ENCODE measurements around the gene EFNA3.

EFNA3 gene, protein sequence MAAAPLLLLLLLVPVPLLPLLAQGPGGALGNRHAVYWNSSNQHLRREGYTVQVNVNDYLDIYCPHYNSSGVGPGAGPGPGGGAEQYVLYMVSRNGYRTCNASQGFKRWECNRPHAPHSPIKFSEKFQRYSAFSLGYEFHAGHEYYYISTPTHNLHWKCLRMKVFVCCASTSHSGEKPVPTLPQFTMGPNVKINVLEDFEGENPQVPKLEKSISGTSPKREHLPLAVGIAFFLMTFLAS

DNA sequence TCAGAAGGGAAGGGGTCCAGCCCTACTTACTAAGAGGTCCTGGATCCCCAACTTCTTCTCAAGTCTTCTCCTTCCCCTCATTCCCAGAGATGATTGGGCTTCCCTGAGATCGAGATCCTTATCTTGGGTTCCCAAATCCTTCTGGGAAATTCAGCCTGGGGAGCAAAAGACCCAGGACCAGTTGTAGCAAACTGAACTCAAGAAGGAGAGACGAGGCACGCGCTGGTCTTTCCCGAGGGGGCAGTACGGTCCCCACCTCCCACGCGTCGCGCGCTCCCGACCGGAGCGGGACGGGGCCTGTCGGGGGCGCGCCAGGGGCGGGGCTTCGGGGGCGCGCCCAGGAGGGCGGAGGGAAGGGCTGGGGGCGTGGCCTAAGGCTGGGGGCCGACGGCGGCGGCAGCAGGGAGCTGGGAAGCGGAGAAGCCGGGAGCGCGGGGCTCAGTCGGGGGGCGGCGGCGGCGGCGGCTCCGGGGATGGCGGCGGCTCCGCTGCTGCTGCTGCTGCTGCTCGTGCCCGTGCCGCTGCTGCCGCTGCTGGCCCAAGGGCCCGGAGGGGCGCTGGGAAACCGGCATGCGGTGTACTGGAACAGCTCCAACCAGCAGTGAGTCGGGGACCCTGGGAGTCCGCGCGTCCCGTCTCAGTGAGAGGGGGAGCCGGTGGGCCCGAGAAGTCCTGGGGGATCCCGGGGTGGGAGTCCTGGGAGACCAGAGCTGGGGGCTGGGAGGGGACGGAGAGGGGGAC, at the start of gene EFNA3:
Gene EFNA3, plus strand, starts transcription at position 369 of the 741 bp plus-strand sequence. Its CDS starts 105 bp downstream, at position 474.
- peak; percentile 66 for DNase-seq (ENCODE audit: low read depth)

DNA sequence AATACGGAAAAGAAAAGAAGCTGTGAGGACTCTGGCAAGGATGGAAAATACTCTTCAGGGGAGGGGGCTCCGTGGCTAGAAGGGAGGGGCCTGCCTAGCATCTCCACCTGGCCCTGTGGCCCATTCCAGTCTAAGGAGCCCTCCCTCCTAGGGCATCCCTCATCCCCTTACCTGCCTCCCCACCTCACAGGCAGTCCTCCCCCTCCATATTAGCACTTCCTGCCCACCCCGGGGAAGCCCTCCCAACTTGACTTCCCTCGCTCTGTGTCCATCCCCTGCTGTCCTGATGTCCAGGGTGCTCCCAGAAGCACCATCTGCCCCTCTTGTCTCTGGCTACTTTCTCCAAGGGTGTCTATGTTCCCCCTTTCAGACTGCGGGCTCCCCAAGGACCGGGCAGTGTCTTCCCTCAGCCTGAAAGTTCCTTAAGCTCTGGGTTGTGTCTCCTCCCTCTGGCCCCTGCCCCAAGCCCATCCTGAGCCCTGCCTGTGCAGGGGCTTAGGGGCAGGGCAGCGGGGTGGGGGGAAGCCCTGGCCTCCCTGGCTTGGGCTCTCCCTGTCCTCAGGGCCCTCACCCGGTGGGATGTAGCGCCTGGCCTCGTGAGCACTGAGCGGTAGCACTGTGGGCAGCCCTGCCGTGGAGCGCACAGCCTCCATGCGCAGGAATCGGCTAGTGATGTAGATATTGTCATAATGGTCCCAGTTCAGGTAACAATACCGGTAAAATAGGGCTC, 49.0 kb upstream of the EFNA3 start:
- no peak for DNase-seq (ENCODE audit: low read depth)

DNA sequence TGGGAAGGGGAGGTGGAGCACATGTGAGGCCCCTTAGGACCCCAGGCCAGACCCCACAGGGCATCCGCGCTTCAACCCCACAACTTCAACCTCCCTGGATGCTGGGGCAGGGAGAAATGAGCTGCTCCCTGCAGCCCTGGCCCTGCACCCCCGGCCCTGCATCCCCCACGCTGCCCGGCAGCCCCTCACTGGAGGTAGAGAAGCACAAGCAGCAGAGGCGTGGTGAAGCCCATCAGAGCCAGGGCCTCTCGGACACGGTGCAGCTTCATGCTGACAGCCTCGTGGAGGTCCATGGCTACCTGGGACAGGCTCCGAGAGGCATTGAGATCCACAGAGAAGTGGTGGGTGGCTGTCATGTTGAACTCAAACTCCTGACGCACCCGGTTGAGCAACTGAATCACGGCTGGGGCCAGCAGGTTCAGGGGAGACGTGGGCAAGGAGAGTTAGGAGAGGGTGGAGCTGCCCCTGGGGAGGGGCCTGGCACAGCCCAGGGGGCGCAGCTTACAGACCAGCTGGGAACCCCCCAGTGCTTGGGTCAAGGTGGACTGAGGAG, 48.3 kb upstream of the EFNA3 start:
- no peak for DNase-seq (ENCODE audit: low read depth)

DNA sequence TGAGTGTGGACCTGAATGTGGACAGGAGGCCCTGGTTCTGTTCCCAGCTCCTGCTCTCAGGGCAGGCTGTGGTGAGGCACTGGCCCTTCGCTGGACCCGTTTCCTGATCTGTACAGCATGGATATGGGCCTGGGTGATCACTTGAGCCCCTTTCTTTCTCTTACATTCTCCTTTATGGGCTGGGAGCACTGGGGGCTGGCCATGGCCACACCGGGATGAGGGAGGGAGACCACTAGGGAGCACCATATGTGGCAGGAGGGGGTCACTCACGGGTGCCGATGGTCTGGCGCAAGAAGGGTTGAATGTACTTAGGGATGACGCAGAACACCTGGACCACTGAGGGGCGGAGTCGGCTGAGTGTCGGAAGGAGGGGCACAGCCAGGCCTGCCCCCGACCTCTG, 47.7 kb upstream of the EFNA3 start:
- DNase-seq (ENCODE audit: low read depth) = no peak

DNA sequence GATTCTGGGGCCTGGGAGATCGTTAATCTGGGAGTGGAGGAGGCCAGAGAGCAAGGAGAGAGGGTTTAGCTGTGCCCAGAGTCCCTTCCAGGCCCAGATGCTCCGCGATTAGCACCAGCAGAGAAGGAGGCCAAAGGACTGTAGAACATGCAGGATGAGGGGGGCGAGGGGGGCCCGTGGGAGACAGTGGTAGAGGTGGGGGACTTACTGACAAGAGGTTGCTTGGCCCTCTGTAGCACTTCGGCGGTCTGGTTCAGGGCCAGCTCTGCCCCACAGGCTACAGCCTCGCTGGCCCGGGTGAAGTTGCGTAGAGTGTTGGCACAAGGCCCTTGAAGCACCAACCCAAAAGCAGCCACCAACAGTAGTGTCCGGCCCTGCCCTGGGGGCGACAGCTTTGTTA, 45.8 kb upstream of the EFNA3 start:
- DNase-seq (ENCODE audit: low read depth) = no peak

DNA sequence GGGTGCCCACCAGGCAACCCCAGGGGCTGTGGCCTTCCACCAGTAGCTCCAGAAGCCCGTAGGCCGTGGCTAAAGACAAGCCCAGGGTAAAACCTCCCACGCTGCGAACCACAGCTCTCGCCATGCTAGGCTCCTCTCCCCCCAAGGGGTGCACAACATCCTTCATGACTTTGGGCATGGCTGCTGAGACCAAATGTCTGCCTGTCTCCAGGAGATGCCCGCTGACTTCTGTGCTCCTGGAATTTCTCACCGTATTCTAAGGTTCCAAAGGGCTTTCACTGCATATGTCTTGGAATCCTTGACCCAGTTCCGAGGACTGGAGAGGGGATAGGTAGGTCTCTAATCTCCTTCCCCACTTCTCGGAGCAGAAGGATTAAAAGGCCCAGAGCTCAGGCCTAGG, 45.1 kb upstream of the EFNA3 start, which contains the start of the genes DCST1 and DCST2:
Gene DCST1, plus strand, starts transcription at position 301 of the 400 bp plus-strand sequence. CDS start 213 bp downstream, outside the sequence.
Gene DCST2, minus strand, starts transcription at position 258 of the 400 bp plus-strand sequence. Its CDS starts 80 bp downstream, at position 178.
- no peak for DNase-seq (ENCODE audit: low read depth)

DNA sequence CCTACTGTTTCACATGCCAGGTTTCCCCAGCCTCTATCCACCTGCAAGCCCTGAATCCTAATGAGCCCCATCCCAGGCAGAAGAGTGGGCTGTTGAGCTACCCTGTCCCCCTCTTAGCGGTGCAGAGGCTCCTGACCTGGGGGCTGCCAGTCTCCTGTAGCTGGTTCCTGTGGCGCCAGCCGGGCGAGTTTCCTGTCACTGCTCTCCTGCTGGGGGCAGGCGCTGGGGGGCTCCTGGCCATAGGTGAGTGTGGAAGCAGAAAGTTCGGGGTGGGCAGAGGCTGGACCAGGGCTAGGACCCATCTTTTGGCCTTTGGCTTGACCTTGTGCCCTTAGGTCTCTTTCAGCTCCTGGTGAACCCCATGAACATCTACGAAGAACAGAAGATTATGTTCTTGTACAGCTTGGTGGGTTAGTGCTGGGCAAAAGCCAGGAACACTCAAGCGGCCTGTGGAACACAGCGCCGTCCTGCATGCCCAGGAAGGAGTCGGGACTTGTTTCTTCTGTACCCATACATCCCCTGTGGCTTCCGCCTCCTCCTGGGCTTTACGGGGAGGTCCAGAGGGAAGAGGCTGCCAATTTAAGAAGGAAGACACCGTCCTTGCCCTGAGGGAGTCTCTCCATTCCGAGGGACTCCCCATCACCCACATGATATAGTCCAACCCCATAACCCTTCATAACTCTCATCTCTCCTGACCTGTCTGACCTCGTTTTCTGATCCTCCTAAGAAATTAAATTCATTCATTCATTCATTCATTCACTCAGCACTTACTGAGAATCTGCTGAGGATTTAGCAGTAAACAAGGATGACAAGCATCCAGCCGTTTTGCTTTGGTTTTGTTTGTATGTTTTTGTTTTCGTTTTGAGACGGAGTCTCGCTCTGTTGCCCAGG, 44.1 kb upstream of the EFNA3 start:
- no peak for DNase-seq (ENCODE audit: low read depth)

DNA sequence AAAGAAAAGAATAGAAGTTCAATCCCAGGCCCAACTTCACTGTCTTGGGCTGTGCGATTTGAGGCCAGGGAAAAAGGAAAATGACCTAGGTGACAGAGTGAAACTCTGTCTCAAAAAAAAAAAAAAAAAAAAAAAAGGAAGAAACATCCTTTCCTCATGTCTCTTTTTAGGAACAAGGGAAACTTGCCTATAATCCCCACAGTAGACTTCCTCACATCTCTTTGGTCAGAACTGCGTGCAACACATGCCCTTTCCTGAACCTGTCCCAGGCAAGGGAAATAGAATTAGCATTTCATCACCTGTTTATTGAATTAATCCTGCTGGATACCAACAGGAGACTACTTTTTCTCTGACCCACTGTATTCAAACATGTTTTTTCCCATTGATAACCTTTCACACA, 42.7 kb upstream of the EFNA3 start:
- no peak for DNase-seq (ENCODE audit: low read depth)

DNA sequence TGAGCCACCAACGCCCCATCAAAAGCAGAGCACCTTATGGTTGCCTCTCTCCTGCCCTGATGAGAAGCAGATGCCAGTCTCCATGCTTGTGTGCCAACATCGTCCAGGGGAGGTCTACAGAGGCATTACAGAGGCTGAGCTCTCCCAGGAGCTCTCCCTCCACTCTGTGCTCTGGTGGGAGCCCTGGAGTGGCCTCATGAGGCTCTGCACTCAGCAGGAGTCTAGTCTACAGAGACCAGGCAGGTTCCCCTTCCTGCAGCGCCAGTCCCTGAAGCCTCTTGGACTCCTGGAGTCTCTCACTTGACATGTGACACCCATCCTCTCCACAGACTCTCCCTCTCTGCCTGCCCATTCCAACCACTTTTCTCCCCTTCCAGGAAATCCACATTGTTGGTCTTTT, 41.6 kb upstream of the EFNA3 start:
- no peak for DNase-seq (ENCODE audit: low read depth)

DNA sequence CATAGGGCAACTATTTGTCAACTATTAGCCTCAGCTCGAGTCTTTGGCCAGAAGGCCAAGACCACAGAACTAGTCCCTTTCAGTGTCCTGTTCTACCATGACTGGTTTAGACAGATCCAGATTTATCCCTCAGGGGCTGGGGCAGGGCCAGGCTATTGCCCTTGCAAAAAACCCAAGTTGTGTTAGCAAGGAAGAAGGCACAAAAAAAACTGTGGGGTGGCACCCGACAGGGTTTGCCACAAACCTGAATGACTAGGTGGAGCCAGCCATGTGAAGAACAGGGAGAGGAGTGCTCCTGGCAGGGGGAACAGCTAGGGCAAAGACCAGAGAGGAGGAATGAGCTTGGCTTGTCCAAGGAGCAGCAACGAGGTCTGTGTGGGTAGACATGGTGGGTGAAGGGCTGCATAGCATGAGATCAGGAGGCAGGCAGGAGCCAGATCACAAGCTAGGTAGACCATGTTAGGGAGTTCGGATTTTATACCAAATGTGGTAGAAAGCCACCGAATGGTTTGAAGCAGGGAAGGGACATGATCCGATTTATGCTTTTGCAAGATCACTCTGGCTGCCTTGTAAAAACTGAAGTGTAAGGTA, 40.7 kb upstream of the EFNA3 start:
- DNase-seq (ENCODE audit: low read depth) = no peak

DNA sequence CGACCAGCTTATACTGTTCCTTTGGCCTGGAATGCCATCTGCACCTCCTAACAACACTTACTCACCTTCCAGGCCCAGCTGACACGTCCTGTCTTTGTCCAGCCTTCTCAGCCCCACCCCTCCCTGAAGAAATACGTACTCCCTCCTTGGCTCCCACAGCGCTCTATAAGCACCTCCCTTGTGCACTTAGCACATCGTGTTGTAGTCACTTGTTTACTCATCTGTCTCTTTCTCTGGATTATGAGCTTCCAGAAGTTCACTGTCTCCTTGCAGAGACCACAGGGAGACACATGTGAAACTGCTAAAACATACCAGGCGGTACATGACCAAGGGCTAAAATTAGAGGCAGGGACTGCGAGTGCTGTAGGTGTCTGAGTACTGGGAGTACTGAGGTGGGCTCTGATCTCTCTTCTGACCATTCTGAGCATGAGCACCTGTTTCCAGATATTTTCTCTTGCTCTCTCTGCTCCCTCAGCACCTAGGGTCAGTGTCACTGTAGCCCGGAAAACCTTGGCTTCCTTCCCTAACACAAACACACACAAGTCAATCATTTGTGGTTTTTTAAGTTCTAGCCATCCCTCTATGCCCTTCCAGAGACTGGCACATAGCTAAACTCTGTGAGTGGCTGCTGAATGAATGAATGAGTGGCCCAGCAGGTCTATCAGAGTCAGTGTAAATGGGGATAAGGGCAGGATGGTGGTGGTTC, 39.9 kb upstream of the EFNA3 start:
- DNase-seq (ENCODE audit: low read depth) = no peak

DNA sequence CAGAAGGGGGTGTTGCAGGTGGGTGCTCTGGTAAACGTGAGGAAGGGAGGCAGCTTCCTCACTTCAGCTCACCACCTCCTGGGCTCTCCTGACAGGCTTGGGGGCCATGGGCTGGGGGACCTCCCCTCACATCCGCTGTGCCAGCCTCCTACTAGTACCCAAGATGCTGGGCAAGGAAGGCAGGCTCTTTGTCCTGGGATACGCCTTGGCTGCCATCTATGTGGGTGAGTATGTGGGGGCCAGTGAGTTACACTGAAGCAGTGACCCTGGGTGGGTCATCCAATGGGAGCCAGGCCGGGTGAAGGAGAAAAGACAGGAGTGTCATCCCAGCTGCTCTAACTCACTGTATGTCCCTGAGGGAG, 39.3 kb upstream of the EFNA3 start:
- no peak for DNase-seq (ENCODE audit: low read depth)

DNA sequence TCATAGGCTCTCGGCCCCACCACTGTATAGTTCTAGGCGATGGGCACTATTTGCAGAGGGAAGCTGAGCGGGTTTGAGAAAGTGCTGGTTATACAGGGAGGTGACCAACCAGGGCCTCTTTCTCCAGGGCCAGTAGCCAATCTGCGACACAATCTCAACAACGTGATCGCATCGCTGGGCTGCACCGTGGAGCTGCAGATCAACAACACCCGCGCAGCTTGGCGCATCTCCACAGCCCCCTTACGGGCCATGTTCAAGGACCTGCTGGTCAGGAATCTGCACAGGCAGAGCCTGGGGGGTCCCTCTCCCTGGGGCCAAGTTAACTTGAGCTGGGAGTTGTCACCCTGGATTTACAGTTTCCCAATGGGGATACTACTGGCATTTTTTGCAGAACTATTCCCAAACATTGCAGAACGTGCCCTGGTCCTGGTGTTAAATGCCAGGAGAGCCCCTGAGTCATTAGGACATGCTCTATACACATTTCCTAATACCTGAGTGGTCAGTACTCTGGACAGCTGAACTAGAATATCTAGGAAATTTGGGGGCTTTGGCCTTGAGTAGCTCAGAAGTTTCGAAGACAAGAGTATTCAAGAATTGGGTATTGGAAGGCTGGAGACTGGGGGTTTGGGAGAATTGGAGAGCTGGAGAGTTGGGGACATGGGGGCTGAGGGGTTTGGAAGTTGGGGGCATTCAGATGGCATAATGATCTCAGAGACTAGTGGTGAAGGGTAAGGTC, 38.1 kb upstream of the EFNA3 start:
- no peak for DNase-seq (ENCODE audit: low read depth)

DNA sequence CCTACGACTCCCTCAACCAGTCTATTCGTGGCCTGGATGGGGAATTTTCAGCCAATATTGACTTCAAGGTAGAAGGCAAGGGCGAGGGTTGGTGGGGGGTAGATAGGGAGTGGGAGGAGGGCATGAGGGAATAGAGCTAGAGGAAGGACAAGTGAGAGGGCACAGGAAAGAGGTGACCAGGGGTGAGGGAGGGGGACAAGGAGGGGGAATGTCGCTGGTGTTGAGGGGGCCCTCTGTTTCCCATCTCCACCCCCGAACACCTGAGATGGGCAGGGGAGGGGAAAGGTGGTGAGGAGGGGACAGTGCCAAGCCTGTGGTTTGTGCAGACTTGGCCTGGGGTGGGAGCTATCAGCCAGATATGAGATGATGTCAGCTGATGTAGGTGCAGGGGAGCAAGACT, 35.8 kb upstream of the EFNA3 start:
- no peak for DNase-seq (ENCODE audit: low read depth)

DNA sequence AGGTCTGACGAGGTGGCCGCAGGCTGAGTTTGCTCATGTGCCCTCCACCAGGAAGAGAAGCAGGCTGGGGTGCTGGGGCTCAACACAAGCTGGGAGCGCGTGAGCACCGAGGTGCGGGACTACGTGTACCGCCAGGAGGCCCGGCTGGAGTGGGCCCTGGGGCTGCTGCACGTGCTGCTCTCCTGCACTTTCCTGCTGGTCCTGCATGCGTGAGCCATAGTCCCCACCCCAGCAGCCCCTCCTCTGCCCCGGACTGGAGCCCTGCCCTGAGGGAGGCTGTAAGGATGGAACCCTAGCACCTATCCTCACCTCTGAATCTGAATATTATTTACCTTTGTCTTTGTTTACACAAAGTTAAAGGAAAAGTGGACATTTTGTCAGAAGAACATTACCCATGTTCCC, 35.3 kb upstream of the EFNA3 start:
- no peak for DNase-seq (ENCODE audit: low read depth)

DNA sequence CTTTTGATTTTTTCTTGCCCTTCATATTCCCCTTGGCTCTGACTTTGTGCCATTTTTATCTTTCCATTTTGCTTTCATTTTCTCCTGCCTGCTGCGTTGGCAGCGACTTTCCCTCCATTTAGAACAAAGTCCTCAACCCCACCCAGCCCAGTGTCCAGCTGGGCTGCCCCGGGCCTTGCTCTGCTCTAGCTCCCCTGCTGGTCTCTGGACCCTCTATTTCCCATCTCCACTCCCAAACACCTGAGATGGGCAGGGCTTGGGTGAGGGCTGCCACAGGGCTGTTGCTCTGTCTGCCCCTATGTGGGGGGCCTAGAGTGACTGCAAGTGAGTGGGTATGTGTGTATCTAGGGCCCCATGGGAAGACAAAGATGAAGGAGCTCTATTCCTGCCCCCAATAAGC, 34.8 kb upstream of the EFNA3 start:
- DNase-seq (ENCODE audit: low read depth) = no peak

DNA sequence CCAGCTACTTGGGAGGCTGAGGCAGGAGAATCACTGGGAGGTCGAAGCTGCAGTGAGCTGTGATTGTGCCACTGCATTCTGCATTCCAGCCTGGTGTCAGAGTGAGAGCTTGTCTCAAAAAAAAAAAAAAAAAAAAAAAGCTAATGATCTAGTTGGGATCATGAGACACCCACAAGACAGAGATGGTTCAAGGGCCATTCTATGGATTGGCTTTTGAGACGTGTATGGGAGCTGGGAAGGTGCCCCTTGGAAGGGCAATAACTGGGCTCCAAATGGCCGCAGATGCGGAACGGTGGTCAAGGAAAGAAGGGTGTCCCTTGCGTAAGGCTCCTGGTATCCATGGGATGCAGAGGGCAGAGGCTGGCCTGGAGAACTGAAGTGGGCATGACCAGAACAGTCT, 34.3 kb upstream of the EFNA3 start:
- DNase-seq (ENCODE audit: low read depth) = no peak

DNA sequence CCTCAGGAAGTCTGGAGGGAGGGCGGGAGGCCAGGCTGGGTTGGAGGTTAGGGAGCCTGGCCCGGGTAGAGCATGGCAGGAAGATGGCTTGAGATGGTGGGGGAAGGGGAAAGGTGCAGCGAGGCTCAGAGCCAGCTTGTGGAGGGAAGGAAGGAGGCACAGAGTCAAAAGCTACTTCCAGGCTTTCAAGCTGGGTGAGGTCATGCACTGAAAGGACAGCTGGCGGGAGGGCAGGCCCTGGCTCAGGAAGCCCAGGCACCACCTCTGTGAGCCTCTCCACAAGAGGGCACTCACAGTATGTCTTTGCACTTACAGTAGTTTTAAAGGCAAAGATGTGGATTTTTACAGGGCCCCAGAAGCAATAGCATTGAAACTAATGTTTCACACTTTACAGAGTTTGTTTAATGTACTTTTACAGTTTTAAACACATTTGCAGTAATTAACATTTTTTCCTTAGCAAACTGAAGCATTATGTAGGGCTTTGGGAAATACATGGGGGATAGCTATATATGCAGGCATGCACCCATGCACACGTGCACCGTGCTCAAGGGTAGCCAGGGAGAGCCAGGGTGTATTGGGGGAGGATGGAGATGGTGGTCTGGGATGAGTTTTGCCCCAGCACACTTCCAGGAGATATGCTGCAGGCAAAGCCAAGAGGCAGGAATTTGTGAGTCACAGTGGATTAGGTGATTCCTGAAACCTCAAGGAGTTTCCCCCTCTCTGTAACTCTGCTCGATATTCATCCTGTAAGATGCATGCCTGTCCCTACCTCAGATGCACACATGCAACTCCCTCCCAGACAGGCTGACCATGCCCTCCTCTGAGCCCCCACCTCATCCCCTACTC, 33.6 kb upstream of the EFNA3 start:
- DNase-seq (ENCODE audit: low read depth) = peak; percentile 66

All from CMK (cell line).